GM12878 (cell line): Measurements from ENCODE around the gene TEPSIN. TPM values are rescaled to one million over a fixed set of nuclear protein-coding genes. Genes with fewer than 3 reads are reported as not detected.

Source experiments
- ATAC-seq: fragments of 200-7000 bp; cut with Tn5 transposase; 3 replicates; pipeline ENCODE4 v1.9.1; 2020; ENCODE audit warnings: mild to moderate bottlenecking, moderate library complexity
- BruUV-seq: library from RNA; stranded (reverse); fragments of 400-500 nt; replicated peaks from 2 replicates; lab custom pipeline; 2021; lab: Mats Ljungman, UMichigan
- CTCF ChIA-PET: fragments of 300-600 bp; sonication (Branson Sonifier 250); formaldehyde crosslinking; extraction: SDS; loops from one replicate; lab custom pipeline; 2021; ENCODE audit warnings: inconsistent platforms; lab: Yijun Ruan, JAX
- POLR2A ChIA-PET: fragments of 350-600 bp; formaldehyde crosslinking; extraction: SDS; loops from one replicate; lab custom pipeline; 2021; ENCODE audit warnings: inconsistent platforms; lab: Charles Lee
- RAD21 ChIA-PET: fragments of 300-600 bp; sonication (Branson Sonifier 250); formaldehyde crosslinking; loops from one replicate; lab custom pipeline; 2023; ENCODE audit warnings: antibody characterized with exemption; ENCODE audit not compliant: unreplicated experiment; lab: Charles Lee
- SMC1A ChIA-PET: fragments of 300-600 bp; sonication (Branson Sonifier 250); formaldehyde crosslinking; loops from one replicate; lab custom pipeline; 2023; ENCODE audit not compliant: unreplicated experiment, uncharacterized antibody; lab: Charles Lee
- DNase-seq: peaks from one replicate; pipeline ENCODE4 v3.0.0-alpha.2; 2011; ENCODE audit warnings: low read depth, low spot score
- FAIRE-seq: peaks from 3 replicates; lab custom pipeline; 2011; peaks lifted over from hg19 to GRCh38; lab: Jason Lieb, UNC
- H2AFZ ChIP-seq: 2 replicates; pipeline ENCODE4 v1.6.0; 2011; ENCODE audit warnings: low read depth, low read length, control low read depth; ENCODE audit not compliant: control insufficient read depth
- H3K27ac ChIP-seq: 2 replicates; pipeline ENCODE4 v1.5.1; 2011; ENCODE audit warnings: control low read depth; ENCODE audit not compliant: control insufficient read depth, insufficient read depth
- H3K27me3 ChIP-seq, 2 experiments: replicated peaks in 1 of 2; 2 replicates each; pipeline versions ENCODE4 v1.6.0 to v1.6.1; 2011; ENCODE audit warnings: low read length in 1 of 2; ENCODE audit not compliant: control insufficient read depth in 2 of 2, insufficient read depth in 2 of 2
- H3K36me3 ChIP-seq, 2 experiments: 2 replicates each; pipeline ENCODE4 v1.5.1; 2011; ENCODE audit warnings: low read length in 1 of 2; ENCODE audit not compliant: control insufficient read depth in 2 of 2, insufficient read depth in 2 of 2
- H3K4me1 ChIP-seq: 2 replicates; pipeline ENCODE4 v1.6.1; 2011; ENCODE audit warnings: mild to moderate bottlenecking, low read length, moderate library complexity, mixed read lengths; ENCODE audit not compliant: control insufficient read depth, insufficient read depth
- H3K4me2 ChIP-seq: 2 replicates; pipeline ENCODE4 v1.6.0; 2011; ENCODE audit warnings: control low read depth; ENCODE audit not compliant: control insufficient read depth, insufficient read depth
- H3K4me3 ChIP-seq: fragments of 200-600 bp; sonication (generic); 2 replicates; pipeline ENCODE4 v1.5.1; 2016
- H3K79me2 ChIP-seq: 2 replicates; pipeline ENCODE4 v1.6.0; 2011; ENCODE audit warnings: low read length; ENCODE audit not compliant: control insufficient read depth, insufficient read depth
- H3K9ac ChIP-seq: 2 replicates; pipeline ENCODE4 v1.8.0; 2011; ENCODE audit warnings: low read length, control low read depth, mixed read lengths; ENCODE audit not compliant: control insufficient read depth, insufficient read depth
- H3K9me3 ChIP-seq: replicated peaks from 3 replicates; pipeline ENCODE4 v1.5.1; 2011; ENCODE audit warnings: mild to moderate bottlenecking, low read length; ENCODE audit not compliant: control insufficient read depth, insufficient read depth
- H4K20me1 ChIP-seq: 2 replicates; pipeline ENCODE4 v1.6.0; 2011; ENCODE audit not compliant: control insufficient read depth, insufficient read depth
- BCL3 ChIP-seq: IDR thresholded peaks from 2 replicates; pipeline ENCODE4 v1.6.1; 2011; ENCODE audit warnings: borderline replicate concordance, low read depth, mild to moderate bottlenecking, moderate library complexity, low read length; ENCODE audit not compliant: insufficient read depth, poor library complexity, severe bottlenecking
- CREB1 ChIP-seq: IDR thresholded peaks from 2 replicates; pipeline ENCODE4 v1.6.1; 2012; ENCODE audit warnings: low read depth, mild to moderate bottlenecking, inconsistent platforms
- ESRRA ChIP-seq: IDR thresholded peaks from 2 replicates; pipeline ENCODE4 v1.6.1; 2012; ENCODE audit warnings: mild to moderate bottlenecking, low read length, improper control_type of control experiment
- JUND ChIP-seq: IDR thresholded peaks from 2 replicates; pipeline ENCODE4 v1.6.1; 2012; ENCODE audit warnings: low read depth, mild to moderate bottlenecking, low read length, improper control_type of control experiment, moderate library complexity
- KLF5 ChIP-seq: fragments of 450-650 bp; IDR thresholded peaks from 2 replicates; pipeline ENCODE4 v1.6.1; 2014; ENCODE audit warnings: mild to moderate bottlenecking; ENCODE audit not compliant: partially characterized antibody
- NBN ChIP-seq: fragments of 450-650 bp; IDR thresholded peaks from 2 replicates; pipeline ENCODE4 v1.6.1; 2016
- NKRF ChIP-seq: fragments of 450-650 bp; conservative IDR thresholded peaks from 2 replicates; pipeline ENCODE4 v1.6.1; 2017; ENCODE audit warnings: mild to moderate bottlenecking, moderate library complexity
- PAX5 ChIP-seq: IDR thresholded peaks from 2 replicates; pipeline ENCODE4 v1.6.1; 2011; ENCODE audit warnings: low read depth, low read length, borderline replicate concordance
- POU2F2 ChIP-seq: IDR thresholded peaks from 3 replicates; pipeline ENCODE4 v1.6.1; 2011; ENCODE audit warnings: low read depth, mild to moderate bottlenecking, low read length, borderline replicate concordance
- STAT1 ChIP-seq: fragments of 450-650 bp; conservative IDR thresholded peaks from 2 replicates; pipeline ENCODE4 v1.6.1; 2014; ENCODE audit warnings: antibody characterized with exemption, mild to moderate bottlenecking
- YBX1 ChIP-seq: fragments of 450-650 bp; IDR thresholded peaks from 2 replicates; pipeline ENCODE4 v1.6.1; 2016; ENCODE audit warnings: antibody characterized with exemption
- ZNF207 ChIP-seq: fragments of 450-650 bp; IDR thresholded peaks from 2 replicates; pipeline ENCODE4 v1.6.1; 2014; ENCODE audit warnings: antibody characterized with exemption, mild to moderate bottlenecking, borderline replicate concordance
- ZNF687 ChIP-seq: fragments of 450-650 bp; IDR thresholded peaks from 2 replicates; pipeline ENCODE4 v1.6.1; 2017; ENCODE audit warnings: mild to moderate bottlenecking, moderate library complexity
- WGBS: methylation state at CpG from one replicate; pipeline ENCODE4 v1.1.6; 2016; ENCODE audit warnings: low lambda C conversion rate; ENCODE audit not compliant: insufficient replicate concordance, insufficient coverage; ENCODE audit errors: missing lambda C conversion rate; 5-methylcytosine and 5-hydroxymethylcytosine counted together
- in situ Hi-C: fragments of 300-500 bp; cut with MboI; formaldehyde crosslinking; loops from 9 replicates; pipeline ENCODE4 v1.14.3; 2018; ENCODE audit warnings: mixed read lengths
- intact Hi-C: fragments of 100-400 bp; cut with micrococcal nuclease; formaldehyde crosslinking; loops from one replicate; pipeline ENCODE4 v1.14.2; 2022; ENCODE audit not compliant: unreplicated experiment
- polyA plus RNA-seq, 11 experiments: library from polyadenylated mRNA; depleted of rRNA in 4 of 11; unstranded in 6 of 11; stranded (reverse) in 5 of 11; fragments of >200 nt; fragmentation: Nextera tagmentation in 4 of 11; fragmentation: Illumina TruSeq in 1 of 11; extraction: Ambion mirVana in 4 of 11; extraction: Trizol in 1 of 11; gene quantifications; 1 replicate in 1 of 11; 2 replicates in 10 of 11; pipeline versions ENCODE4 v1.2.1 to v1.2.3, GENCODE V29; 2011 to 2016; ENCODE audit warnings: inconsistent platforms in 2 of 11, missing spikeins in 2 of 11, low read depth in 1 of 11
- total RNA-seq, 4 experiments: library from RNA; depleted of rRNA in 3 of 4; stranded (reverse); fragments of >200 nt in 3 of 4; fragmentation: Illumina TruSeq in 1 of 4; extraction: Trizol in 1 of 4; gene quantifications; 2 replicates each; pipeline versions ENCODE4 v1.2.1 to v1.2.3, GENCODE V29; 2013 to 2021

TEPSIN gene
- total and polyA plus RNA-seq, 10 of the 15 experiments (the other 5 are each of a cell fraction or from before 2014, with no cell fraction given) = 0.87 to 36.7 (median 5.3) TPM

- TF ChIP-seq JUND = no peak
- TF ChIP-seq ZNF687 = no peak
Measured at GRCh38 chr17:81221842-81222619, 16.8 kb downstream of the TEPSIN start (continued).

- Histone ChIP-seq H3K9me3 (no peaks in the 10 kb centered on the region), H3K4me3 (peak overlapping the region; percentile 96), H3K36me3 (no peaks in the 10 kb centered on the region), H3K4me1 (peaks cover 9% of the 10 kb centered on the region), H4K20me1 (no peaks in the 10 kb centered on the region), H3K27ac (no peak overlapping the region), H2AFZ (no peak overlapping the region), H3K27me3 (no peaks in the 10 kb centered on the region), H3K79me2 (peaks cover 3% of the 10 kb centered on the region), H3K9ac (no peak overlapping the region), H3K4me2 (peak overlapping the region; percentile 93)
- intact Hi-C loops (no loop called here), in situ Hi-C loops (no loop called here)
- ChIA-PET POLR2A (interaction anchor here (0.8 kb wide), 2 partner anchors 74 kb away, joined by 5 to 9 read pairs; partner anchors contain the start of gene SLC38A10), SMC1A (no interaction called here), CTCF (interaction anchor here (1.3 kb wide), 1 partner anchor 31 kb away, joined by 3 read pairs; no protein-coding TSS in a partner anchor), RAD21 (no interaction called here)
- DNase-seq (no peak), FAIRE-seq (no peak), ATAC-seq (no peak)
- BruUV-seq = no TSS peak
- 50% methylated on average over 11 of the region's 11 CpGs for WGBS
- TF ChIP-seq ESRRA = no peak
- no peak for TF ChIP-seq STAT1
- TF ChIP-seq NKRF = no peak
- TF ChIP-seq BCL3 = no peak
- no peak for TF ChIP-seq KLF5
- no peak for TF ChIP-seq ZNF207
- no peak for TF ChIP-seq YBX1
- no peak for TF ChIP-seq POU2F2
- TF ChIP-seq CREB1 = no peak
- no peak for TF ChIP-seq NBN
- TF ChIP-seq PAX5 = no peak
Measured at GRCh38 chr17:81221371-81221841, 17.4 kb downstream of the TEPSIN start.
